AG04450 (cell line): Measurements from ENCODE around the gene RAPGEF2. TPM values are rescaled to one million over a fixed set of nuclear protein-coding genes. Genes with fewer than 3 reads are reported as not detected.
"Not testable (repeated sequence)": the region's sequence is repeated elsewhere in the genome, so short reads cannot be mapped to it uniquely, and the experiment has no call there.

Source experiments
- CTCF ChIA-PET: fragments of 300-600, 350-600 bp; formaldehyde crosslinking; extraction: SDS; loops from one replicate; lab custom pipeline; 2022; ENCODE audit warnings: antibody characterized with exemption, inconsistent platforms; lab: Charles Lee
- POLR2A ChIA-PET: fragments of 350-600 bp; formaldehyde crosslinking; extraction: SDS; loops from one replicate; lab custom pipeline; 2021; ENCODE audit warnings: antibody characterized with exemption, inconsistent platforms; lab: Yijun Ruan, JAX
- DNase-seq: peaks from one replicate; pipeline ENCODE4 v3.0.0-alpha.2; 2011; ENCODE audit warnings: low read depth, low spot score
- H3K27ac ChIP-seq: one replicate; pipeline ENCODE4 v1.5.1; 2012; ENCODE audit warnings: low read depth, low read length, control low read depth
- H3K27me3 ChIP-seq: one replicate; pipeline ENCODE4 v1.6.0; 2012; ENCODE audit warnings: low read length; ENCODE audit not compliant: control insufficient read depth, insufficient read depth
- H3K4me3 ChIP-seq: 2 replicates; pipeline ENCODE4 v1.5.1; 2011; ENCODE audit warnings: mild to moderate bottlenecking, low read depth, low read length, control low read depth
- H3K9me3 ChIP-seq: 2 replicates; pipeline ENCODE4 v1.5.1; 2012; ENCODE audit warnings: low read length; ENCODE audit not compliant: control insufficient read depth, insufficient read depth
- polyA plus RNA-seq: library from polyadenylated mRNA; depleted of rRNA; stranded (reverse); fragments of >200 nt; gene quantifications from 2 replicates; pipeline ENCODE4 v1.2.3, GENCODE V29; 2011
- TF ChIP-seq, protein P1 (sequence below): IDR thresholded peaks from 2 replicates; pipeline ENCODE4 v1.5.1; 2011; ENCODE audit warnings: low read depth, low read length, control low read depth, inconsistent platforms

The RAPGEF2 gene
- polyA plus RNA-seq, 1 experiment, result 51.5 TPM

DNA sequence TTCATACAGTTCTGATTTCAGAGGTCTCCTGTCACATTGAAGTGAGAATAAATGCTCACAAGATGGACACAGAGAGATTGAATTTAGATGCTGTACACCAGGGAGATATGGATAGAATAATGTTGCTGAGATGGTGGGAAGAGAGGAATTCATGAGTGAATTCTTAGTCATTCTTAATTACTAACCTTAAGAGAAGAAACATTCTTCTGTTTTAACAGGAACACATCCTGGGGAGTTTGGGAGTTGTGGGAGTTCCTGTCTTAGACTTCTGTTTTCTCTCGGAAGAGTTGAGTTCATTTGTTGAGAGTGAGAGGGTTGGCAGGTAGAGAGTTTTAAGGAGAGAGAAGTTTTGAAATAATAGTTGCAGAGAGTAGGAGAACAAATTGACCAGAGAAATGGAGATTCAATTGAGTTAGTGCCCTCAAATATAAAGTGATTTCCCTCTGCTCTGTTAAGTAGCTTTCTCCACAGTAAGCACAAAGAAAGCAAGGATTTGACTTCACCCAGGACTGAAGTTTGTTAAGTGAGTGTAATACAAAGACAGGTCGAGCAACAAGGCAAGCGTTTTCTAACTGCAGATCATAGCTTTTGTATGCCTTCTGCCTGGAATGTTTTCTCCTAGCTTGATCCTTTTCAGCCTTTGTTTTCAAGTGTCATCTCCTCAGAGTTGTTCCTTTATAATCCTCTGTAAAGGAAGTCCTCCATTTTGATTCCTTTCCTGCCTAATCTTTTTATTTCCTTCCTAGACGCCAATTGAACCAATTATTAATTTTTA is 205.9 kb downstream of the RAPGEF2 start:
- H3K4me3 ChIP-seq, result no peak overlapping the region
- TF ChIP-seq, protein P1, sequence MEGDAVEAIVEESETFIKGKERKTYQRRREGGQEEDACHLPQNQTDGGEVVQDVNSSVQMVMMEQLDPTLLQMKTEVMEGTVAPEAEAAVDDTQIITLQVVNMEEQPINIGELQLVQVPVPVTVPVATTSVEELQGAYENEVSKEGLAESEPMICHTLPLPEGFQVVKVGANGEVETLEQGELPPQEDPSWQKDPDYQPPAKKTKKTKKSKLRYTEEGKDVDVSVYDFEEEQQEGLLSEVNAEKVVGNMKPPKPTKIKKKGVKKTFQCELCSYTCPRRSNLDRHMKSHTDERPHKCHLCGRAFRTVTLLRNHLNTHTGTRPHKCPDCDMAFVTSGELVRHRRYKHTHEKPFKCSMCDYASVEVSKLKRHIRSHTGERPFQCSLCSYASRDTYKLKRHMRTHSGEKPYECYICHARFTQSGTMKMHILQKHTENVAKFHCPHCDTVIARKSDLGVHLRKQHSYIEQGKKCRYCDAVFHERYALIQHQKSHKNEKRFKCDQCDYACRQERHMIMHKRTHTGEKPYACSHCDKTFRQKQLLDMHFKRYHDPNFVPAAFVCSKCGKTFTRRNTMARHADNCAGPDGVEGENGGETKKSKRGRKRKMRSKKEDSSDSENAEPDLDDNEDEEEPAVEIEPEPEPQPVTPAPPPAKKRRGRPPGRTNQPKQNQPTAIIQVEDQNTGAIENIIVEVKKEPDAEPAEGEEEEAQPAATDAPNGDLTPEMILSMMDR, result no peak
- POLR2A ChIA-PET, result no interaction called here
- no peaks in the 10 kb centered on the region for H3K9me3 ChIP-seq
- no peak for DNase-seq
- no peaks in the 10 kb centered on the region for H3K27me3 ChIP-seq
- CTCF ChIA-PET, result interaction anchor here (0.8 kb wide), 1 partner anchor 9 kb away, joined by 3 read pairs; no protein-coding TSS in a partner anchor
- H3K27ac ChIP-seq, result no peak overlapping the region

DNA sequence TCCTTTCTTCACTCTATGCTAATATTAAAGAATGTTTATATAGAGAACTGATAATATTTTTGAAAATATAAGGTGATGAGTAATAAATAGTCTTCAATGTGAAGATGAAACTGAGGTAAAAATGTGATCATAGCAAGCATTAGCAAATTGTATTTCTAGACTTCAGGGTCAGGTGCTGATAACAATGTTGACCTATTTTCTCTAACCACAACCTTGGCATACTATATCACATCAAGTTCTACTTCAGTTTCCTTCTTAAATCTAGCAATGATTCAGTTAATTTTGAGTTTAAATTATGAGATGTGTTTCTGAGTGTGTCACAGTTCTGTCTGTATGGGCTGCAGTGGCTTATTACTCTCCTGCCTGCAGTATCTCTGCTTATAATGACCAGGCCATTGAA is 209.4 kb downstream of the RAPGEF2 start:
- TF ChIP-seq, protein P1, result no peak
- DNase-seq, result no peak

DNA sequence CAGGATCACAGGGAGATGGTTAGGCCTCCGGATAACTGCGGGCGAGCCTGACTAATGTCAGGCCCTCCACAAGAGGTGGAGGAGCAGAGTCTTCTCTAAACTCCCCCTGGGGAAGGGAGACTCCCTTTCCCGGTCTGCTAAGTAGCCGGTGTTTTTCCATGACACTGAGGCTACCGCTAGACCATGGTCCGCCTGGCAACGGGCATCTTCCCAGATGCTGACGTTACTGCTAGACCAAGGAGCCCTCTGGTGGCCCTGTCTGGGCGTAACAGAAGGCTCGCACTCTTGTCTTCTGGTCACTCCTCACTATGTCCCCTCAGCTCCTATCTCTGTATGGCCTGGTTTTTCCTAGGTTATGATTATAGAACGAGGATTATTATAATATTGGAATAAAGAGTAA is 213.0 kb downstream of the RAPGEF2 start:
- H3K9me3 ChIP-seq, CTCF ChIA-PET, POLR2A ChIA-PET, DNase-seq, H3K27me3 ChIP-seq, H3K4me3 ChIP-seq, H3K27ac ChIP-seq: not testable (repeated sequence)
- TF ChIP-seq, protein P1, result 0 out of 2 replicates have a peak, but pooled peaks have one; percentile 6

More for the DNA sequence above, 209.4 kb downstream of the RAPGEF2 start:
- CTCF ChIA-PET, result no interaction called here
- POLR2A ChIA-PET, result no interaction called here
- H3K27ac ChIP-seq, result no peak overlapping the region
- no peaks in the 10 kb centered on the region for H3K27me3 ChIP-seq
- H3K4me3 ChIP-seq, result no peak overlapping the region
- peaks cover 2% of the 10 kb centered on the region; the same call in 1 of the 2 replicates for H3K9me3 ChIP-seq

DNA sequence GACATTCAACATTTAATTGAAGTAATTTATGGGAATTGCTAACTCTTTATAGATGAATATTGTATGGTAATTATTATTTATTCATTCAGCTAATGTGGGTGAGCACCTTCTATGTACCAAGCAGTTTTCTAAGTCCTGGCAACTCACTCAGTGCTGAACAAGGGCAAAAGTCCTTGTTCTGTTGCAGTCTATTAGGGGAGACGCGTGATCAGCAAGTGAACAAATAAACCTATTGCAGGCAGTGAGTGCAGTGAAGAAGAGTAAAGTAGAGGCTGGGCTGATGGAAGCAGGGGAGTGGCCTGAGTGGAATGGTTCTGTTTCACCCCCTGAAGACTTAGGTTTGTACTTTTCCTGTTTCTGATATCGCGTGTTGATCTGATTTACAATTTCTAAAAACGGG is 214.3 kb downstream of the RAPGEF2 start:
- POLR2A ChIA-PET, result no interaction called here
- Histone ChIP-seq H3K27ac (no peak overlapping the region), H3K9me3 (peaks cover 2% of the 10 kb centered on the region; the same call in 1 of the 2 replicates), H3K4me3 (no peak overlapping the region), H3K27me3 (no peaks in the 10 kb centered on the region)
- CTCF ChIA-PET, result interaction anchor here (1.3 kb wide), 1 partner anchor 8 kb away, joined by 3 read pairs; no protein-coding TSS in a partner anchor
- DNase-seq, result no peak
- TF ChIP-seq, protein P1, result no peak

DNA sequence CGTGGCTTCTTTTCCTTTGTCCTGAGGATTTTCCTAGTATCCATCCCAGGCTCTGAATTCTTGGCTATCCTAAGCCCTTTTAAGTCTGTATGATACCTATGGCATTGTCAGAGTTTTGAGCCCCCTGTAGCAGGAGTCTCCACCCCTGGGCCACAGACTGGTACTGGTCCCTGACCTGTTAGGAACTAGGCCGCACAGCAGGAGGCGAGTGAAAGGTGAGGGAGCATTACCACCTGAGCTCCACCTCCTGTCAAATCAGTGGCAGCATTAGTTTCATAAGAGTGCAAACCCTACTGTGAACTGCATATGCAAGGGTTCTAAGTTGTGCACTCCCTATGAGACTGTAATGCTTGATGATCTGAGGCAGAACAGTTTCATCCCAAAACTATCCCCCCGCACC is 216.1 kb downstream of the RAPGEF2 start:
- Histone ChIP-seq H3K4me3 (no peak overlapping the region), H3K27ac (no peak overlapping the region), H3K9me3 (peaks cover 2% of the 10 kb centered on the region; the same call in 1 of the 2 replicates), H3K27me3 (no peaks in the 10 kb centered on the region)
- TF ChIP-seq, protein P1, result no peak
- POLR2A ChIA-PET, result no interaction called here
- CTCF ChIA-PET, result no interaction called here
- no peak for DNase-seq
